ENCODE measurements around the gene CSTF1. TPM values are rescaled to one million over a fixed set of nuclear protein-coding genes. Genes with fewer than 3 reads are reported as not detected.

CSTF1 gene
- total and polyA plus RNA-seq, 8 donors = 4.5 to 17.5 (median 14.2) TPM

- no peaks in the 10 kb centered on the region for H3K4me1 ChIP-seq
- ATAC-seq (no peak), DNase-seq (no peak), FAIRE-seq (no peak)
- H3K36me3 ChIP-seq = no peaks in the 10 kb centered on the region
- H3K9me3 ChIP-seq = no peaks in the 10 kb centered on the region
- H3K27ac ChIP-seq = no peak overlapping the region
- H3K27me3 ChIP-seq = no peaks in the 10 kb centered on the region
- intact Hi-C loops (cut with DNase I) = no loop called here
- no peak for TF ChIP-seq CTCF (IDR thresholded peaks at IDR 0.05)
- H3K4me3 ChIP-seq = no peak overlapping the region
- 74 to 86% methylated on average over 1 of the region's 1 CpG for WGBS, 2 donors
Observed at GRCh38 chr20:56372850-56373249, 19.6 kb upstream of the CSTF1 start.

DNA sequence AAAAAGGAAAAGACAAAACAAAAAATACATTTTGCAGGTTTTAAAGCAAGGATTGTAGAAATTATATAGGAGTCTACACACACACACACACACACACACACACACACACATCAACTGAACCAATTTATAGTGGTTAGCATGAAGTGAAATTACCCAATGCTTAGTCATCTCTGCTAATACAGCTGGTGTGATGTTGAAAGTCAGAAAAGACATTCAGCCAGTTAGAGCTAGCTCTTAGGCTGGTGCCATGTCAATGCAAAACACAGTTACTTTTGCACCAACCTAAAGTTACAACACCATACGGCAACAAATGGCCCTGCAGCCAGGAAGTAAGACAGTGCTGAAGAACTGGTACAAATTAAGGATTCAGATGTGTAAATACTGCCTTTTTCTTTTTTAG, 18.5 kb upstream of the CSTF1 start:
- DNase-seq = no peak
- Histone ChIP-seq H3K27me3 (no peaks in the 10 kb centered on the region), H3K9me3 (no peaks in the 10 kb centered on the region), H3K4me1 (no peaks in the 10 kb centered on the region), H3K36me3 (no peaks in the 10 kb centered on the region), H3K27ac (no peak overlapping the region), H3K4me3 (no peak overlapping the region)
- no peak for TF ChIP-seq CTCF (IDR thresholded peaks at IDR 0.05)
- WGBS, 2 donors = 62 to 89% methylated on average over 1 of the region's 1 CpG
- intact Hi-C loops (cut with DNase I) = no loop called here
- peak in 2 of 4 donors; percentile 13 to 51 for ATAC-seq
- no peak for FAIRE-seq

DNA sequence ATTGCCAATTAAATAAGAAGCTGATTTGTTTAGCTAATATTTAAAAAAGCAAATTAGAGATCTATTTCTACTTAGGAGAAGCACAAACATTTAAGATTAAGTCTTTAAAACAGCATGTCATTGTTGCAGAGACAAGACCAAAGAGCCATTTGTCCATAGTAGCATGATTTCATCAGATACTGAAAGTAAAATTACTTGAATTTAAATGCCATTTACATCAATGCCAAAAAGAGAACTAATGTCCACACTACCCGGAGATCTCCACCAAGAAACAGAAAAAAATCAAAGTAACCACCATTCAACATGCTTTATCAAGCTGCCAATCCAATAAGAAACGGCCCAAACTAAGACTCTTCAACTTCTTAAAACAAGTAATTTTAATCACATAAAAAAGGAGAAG, 16.1 kb upstream of the CSTF1 start:
- FAIRE-seq = no peak
- 82 to 97% methylated on average over 2 of the region's 2 CpGs for WGBS, 2 donors
- H3K4me1 ChIP-seq = peaks cover 0 to 4% (median 0%) of the 10 kb centered on the region in 3 donors
- no peak for ATAC-seq
- no peak overlapping the region for H3K27ac ChIP-seq
- TF ChIP-seq CTCF (IDR thresholded peaks at IDR 0.05) = no peak
- no peaks in the 10 kb centered on the region for H3K9me3 ChIP-seq
- intact Hi-C loops (cut with DNase I) = no loop called here
- H3K4me3 ChIP-seq = no peak overlapping the region
- no peaks in the 10 kb centered on the region for H3K36me3 ChIP-seq
- H3K27me3 ChIP-seq = no peaks in the 10 kb centered on the region
- DNase-seq = no peak

DNA sequence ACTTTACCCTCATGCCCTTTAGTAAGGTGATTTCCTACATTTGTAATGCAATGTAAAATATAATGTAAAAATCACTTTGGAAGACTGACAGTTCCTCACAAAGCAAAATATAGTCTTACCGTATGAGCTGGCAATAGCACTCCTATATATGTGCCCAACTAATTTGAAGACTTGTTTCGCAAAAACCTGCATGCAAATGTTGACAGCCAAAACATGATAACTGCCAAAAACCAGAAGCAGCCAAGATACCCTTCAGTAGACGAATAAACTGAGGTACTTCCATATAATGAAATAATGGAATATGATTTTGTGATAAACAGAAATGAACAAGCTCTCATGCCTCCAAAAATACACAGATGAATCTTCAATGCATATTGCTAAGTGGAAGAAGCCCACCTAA, 14.1 kb upstream of the CSTF1 start:
- FAIRE-seq = no peak
- WGBS, 2 donors = 94 to 96% methylated on average over 3 of the region's 3 CpGs
- Histone ChIP-seq H3K4me1 (peaks cover 0 to 4% (median 0%) of the 10 kb centered on the region in 3 donors), H3K27ac (no peak overlapping the region), H3K27me3 (no peaks in the 10 kb centered on the region), H3K9me3 (no peaks in the 10 kb centered on the region), H3K36me3 (no peaks in the 10 kb centered on the region), H3K4me3 (no peak overlapping the region)
- no peak for ATAC-seq
- TF ChIP-seq CTCF (IDR thresholded peaks at IDR 0.05) = no peak
- no peak for DNase-seq
- intact Hi-C loops (cut with DNase I) = no loop called here

DNA sequence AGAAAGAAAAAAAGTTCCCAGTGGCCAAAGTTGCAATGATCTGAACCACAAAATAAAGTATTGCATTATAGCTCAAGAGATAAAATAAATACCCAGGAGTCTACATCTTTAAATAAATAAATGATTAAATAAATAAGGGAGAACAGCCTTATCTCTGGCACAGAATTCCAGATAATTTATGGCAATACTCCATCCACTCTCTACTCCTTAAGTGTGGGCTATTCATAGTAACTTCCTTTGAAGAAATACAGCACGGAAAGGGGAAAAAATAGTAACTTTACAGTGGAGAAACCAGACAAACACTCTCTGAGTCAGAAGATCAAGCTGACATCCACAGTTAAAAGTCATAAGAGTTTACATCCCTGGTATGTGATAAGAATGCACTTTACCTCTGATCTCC, 12.1 kb upstream of the CSTF1 start:
- intact Hi-C loops (cut with DNase I) = no loop called here
- Histone ChIP-seq H3K9me3 (no peaks in the 10 kb centered on the region), H3K27me3 (no peaks in the 10 kb centered on the region), H3K36me3 (no peaks in the 10 kb centered on the region), H3K27ac (no peak overlapping the region), H3K4me1 (peaks cover 0 to 4% (median 0%) of the 10 kb centered on the region in 3 donors), H3K4me3 (no peak overlapping the region)
- no peak for TF ChIP-seq CTCF (IDR thresholded peaks at IDR 0.05)
- peak in 1 of 4 donors; percentile 52 for ATAC-seq
- FAIRE-seq = no peak
- DNase-seq = no peak
- 10 to 14% methylated on average over 1 of the region's 1 CpG for WGBS, 2 donors
